PC-9 (cell line): ENCODE results near the gene HES3. TPM values are rescaled to one million over a fixed set of nuclear protein-coding genes. Genes with fewer than 3 reads are reported as not detected.
A peak's percentile ranks its signal among the peaks of the same experiment; 100 is the strongest.

ENCODE experiments used
- BruUV-seq: library from RNA; stranded (reverse); fragments of 400-500 nt; replicated peaks from 2 replicates; lab custom pipeline; 2021; lab: Mats Ljungman, UMichigan
- CTCF ChIA-PET: fragments of 300-600 bp; sonication (Branson Sonifier 250); formaldehyde crosslinking; loops from one replicate; lab custom pipeline; 2022; ENCODE audit warnings: antibody characterized with exemption; lab: Charles Lee
- POLR2A ChIA-PET: fragments of 300-600 bp; sonication (Branson Sonifier 250); formaldehyde crosslinking; loops from one replicate; lab custom pipeline; 2022; ENCODE audit warnings: antibody characterized with exemption; ENCODE audit not compliant: unreplicated experiment; lab: Charles Lee
- DNase-seq, 2 experiments: peaks; one replicate each; pipeline versions ENCODE4 v3.0.0 to v3.0.0-alpha.2; 2015 to 2022; ENCODE audit warnings: mixed read lengths in 1 of 2
- H2AFZ ChIP-seq: fragments of 200-600 bp; sonication (generic); 2 replicates; pipeline ENCODE4 v1.8.1; 2017; ENCODE audit warnings: antibody characterized with exemption
- H3F3A ChIP-seq: fragments of 200-600 bp; sonication (generic); 2 replicates; pipeline ENCODE4 v1.8.1; 2017; ENCODE audit warnings: antibody characterized with exemption, mild to moderate bottlenecking, low read depth; ENCODE audit not compliant: insufficient read depth
- H3K27ac ChIP-seq: fragments of 200-600 bp; sonication (generic); 2 replicates; pipeline ENCODE4 v1.6.1; 2016; ENCODE audit warnings: mixed run types
- H3K27me3 ChIP-seq: fragments of 200-600 bp; sonication (generic); 2 replicates; pipeline ENCODE4 v1.6.1; 2016; ENCODE audit warnings: low read depth, mixed run types; ENCODE audit not compliant: insufficient read depth
- H3K36me3 ChIP-seq: fragments of 200-600 bp; sonication (generic); 2 replicates; pipeline ENCODE4 v1.6.1; 2016; ENCODE audit warnings: low read depth, mixed run types
- H3K4me1 ChIP-seq: fragments of 200-600 bp; sonication (generic); replicated peaks from 2 replicates; pipeline ENCODE4 v1.6.1; 2016; ENCODE audit warnings: mixed run types; ENCODE audit not compliant: insufficient read depth
- H3K4me2 ChIP-seq: fragments of 200-600 bp; sonication (generic); 2 replicates; pipeline ENCODE4 v1.6.1; 2017; ENCODE audit warnings: mixed run types
- H3K4me3 ChIP-seq: fragments of 200-600 bp; sonication (generic); 2 replicates; pipeline ENCODE4 v1.6.1; 2016; ENCODE audit warnings: mixed run types
- H3K79me2 ChIP-seq: fragments of 200-600 bp; sonication (generic); 2 replicates; pipeline ENCODE4 v1.6.1; 2017; ENCODE audit warnings: low read depth, mixed run types
- H3K9me2 ChIP-seq: fragments of 200-600 bp; sonication (generic); 2 replicates; pipeline ENCODE4 v1.8.1; 2017; ENCODE audit warnings: mild to moderate bottlenecking; ENCODE audit not compliant: insufficient read depth
- H3K9me3 ChIP-seq: fragments of 200-600 bp; sonication (generic); 2 replicates; pipeline ENCODE4 v1.8.1; 2016; ENCODE audit warnings: low read depth; ENCODE audit not compliant: insufficient read depth
- H4K20me1 ChIP-seq: fragments of 200-600 bp; sonication (generic); 2 replicates; pipeline ENCODE4 v1.8.1; 2017; ENCODE audit not compliant: insufficient read depth
- EZH2 ChIP-seq: fragments of 200-600 bp; sonication (generic); IDR thresholded peaks from 2 replicates; pipeline ENCODE4 v1.8.0; 2017; ENCODE audit warnings: antibody characterized with exemption, low read depth
- intact Hi-C: fragments of 100-400 bp; cut with micrococcal nuclease; formaldehyde crosslinking; loops from one replicate; pipeline ENCODE4 v1.10.0; 2022; ENCODE audit not compliant: unreplicated experiment
- total RNA-seq: library from RNA; stranded (reverse); gene quantifications from 2 replicates; pipeline ENCODE4 v1.2.3, GENCODE V29; 2021
- TF ChIP-seq, protein P1 (sequence below): fragments of 200-600 bp; sonication (generic); conservative IDR thresholded peaks from 2 replicates; pipeline ENCODE4 v1.6.1; 2017; ENCODE audit warnings: mixed run types, antibody characterized with exemption, mild to moderate bottlenecking, moderate library complexity

The HES3 gene
- total RNA-seq, 1 experiment from 2014 or later = not detected

DNA sequence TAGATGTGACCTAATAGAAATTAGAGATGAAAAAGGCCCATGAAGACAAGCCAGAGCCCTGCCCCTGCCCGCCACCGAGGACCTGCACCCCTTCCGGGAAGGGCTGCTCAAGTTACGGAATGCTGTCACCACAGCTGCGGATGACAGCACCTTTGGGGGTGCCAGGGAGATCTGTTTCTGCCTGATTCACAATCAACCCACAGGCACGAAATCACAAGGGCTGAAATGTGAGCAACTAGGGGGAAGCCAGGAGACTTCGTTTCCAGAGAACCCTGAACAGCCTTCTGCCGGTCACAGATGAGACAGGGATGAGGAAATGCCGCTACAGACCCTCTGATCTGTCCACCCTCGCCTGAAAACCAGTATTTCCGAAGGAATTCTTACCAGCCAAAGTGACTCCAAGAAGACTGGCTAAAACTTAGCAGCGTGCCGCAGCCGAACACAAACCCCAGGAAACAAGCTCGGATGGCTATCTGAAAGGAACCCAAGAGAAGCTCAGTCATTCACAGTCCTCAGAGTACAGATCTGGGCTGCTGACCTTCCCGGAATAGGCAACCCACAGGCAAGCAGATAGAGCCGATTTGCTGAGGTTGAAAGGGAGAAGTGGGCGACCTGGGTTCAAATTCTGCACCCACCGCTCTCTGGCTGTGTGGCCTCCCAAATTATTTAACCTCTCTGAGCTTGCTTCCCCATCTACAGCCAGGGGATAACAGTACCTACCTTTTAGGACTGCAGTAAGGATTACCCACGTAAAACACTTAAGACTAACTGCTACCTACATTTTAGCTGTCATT lies 9.3 kb upstream of the HES3 start:
- Histone ChIP-seq H3F3A (peaks cover 15% of the 10 kb centered on the region; the same call in 1 of the 2 replicates), H3K79me2 (peaks cover 25% of the 10 kb centered on the region), H3K9me2 (no peaks in the 10 kb centered on the region), H3K27ac (peak overlapping the region; percentile 29; the same call in 1 of the 2 replicates), H3K4me2 (peak overlapping the region; percentile 91), H3K4me1 (peaks cover 8% of the 10 kb centered on the region), H3K27me3 (no peaks in the 10 kb centered on the region), H2AFZ (no peak overlapping the region), H3K4me3 (peak overlapping the region; percentile 59), H4K20me1 (no peaks in the 10 kb centered on the region), H3K9me3 (no peaks in the 10 kb centered on the region), H3K36me3 (no peaks in the 10 kb centered on the region)
- peak; percentile 35 for DNase-seq
- BruUV-seq = no TSS peak
- CTCF ChIA-PET = interaction anchor here (0.7 to 1.3 kb wide), 3 partner anchors 10 to 30 kb away, joined by 4 to 5 read pairs (median 5); no protein-coding TSS in a partner anchor
- POLR2A ChIA-PET = interaction anchor here (0.5 kb wide), 1 partner anchor 119 kb away, joined by 3 read pairs; no protein-coding TSS in a partner anchor
- intact Hi-C loops = loop anchor here (1.0 to 10.0 kb wide), 5 partner anchors 8 to 242 kb away; partner anchors contain the start of genes CHD5 and NPHP4
- no peak for TF ChIP-seq EZH2
- TF ChIP-seq, protein P1, sequence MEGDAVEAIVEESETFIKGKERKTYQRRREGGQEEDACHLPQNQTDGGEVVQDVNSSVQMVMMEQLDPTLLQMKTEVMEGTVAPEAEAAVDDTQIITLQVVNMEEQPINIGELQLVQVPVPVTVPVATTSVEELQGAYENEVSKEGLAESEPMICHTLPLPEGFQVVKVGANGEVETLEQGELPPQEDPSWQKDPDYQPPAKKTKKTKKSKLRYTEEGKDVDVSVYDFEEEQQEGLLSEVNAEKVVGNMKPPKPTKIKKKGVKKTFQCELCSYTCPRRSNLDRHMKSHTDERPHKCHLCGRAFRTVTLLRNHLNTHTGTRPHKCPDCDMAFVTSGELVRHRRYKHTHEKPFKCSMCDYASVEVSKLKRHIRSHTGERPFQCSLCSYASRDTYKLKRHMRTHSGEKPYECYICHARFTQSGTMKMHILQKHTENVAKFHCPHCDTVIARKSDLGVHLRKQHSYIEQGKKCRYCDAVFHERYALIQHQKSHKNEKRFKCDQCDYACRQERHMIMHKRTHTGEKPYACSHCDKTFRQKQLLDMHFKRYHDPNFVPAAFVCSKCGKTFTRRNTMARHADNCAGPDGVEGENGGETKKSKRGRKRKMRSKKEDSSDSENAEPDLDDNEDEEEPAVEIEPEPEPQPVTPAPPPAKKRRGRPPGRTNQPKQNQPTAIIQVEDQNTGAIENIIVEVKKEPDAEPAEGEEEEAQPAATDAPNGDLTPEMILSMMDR = no peak

DNA sequence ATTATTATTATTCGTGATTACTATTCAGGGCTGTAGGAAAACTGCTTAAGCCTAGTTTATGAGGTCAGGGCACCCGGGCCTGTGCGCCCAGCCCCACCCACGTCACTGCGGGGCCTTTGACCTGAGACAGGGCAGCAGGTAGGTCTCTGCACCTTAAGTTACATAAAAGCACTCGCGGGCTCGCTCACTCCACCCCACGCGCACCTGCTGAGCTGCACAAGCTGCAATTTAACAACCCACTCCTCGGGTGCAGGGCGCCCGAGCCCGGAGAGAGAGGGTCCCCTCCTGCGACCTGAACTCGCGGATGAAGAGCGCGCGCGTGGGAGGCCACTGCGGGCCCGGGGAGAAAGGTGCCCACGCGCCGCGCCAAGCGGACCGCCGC lies 8.7 kb upstream of the HES3 start:
- DNase-seq = no peak
- BruUV-seq = no TSS peak
- ChIA-PET CTCF (interaction anchor here (0.6 to 1.3 kb wide), 4 partner anchors 29 to 134 kb away, joined by 3 to 11 read pairs (median 4); no protein-coding TSS in a partner anchor), POLR2A (interaction anchor here (0.5 kb wide), 1 partner anchor 118 kb away, joined by 3 read pairs; no protein-coding TSS in a partner anchor)
- H3K4me2 ChIP-seq = peak overlapping the region; percentile 91
- intact Hi-C loops = loop anchor here (1.0 to 10.0 kb wide), 4 partner anchors 14 to 243 kb away; partner anchors contain the start of genes CHD5 and NPHP4
- peak overlapping the region; percentile 50; the same call in 1 of the 2 replicates for H2AFZ ChIP-seq
- H3K4me1 ChIP-seq = peaks cover 8% of the 10 kb centered on the region
- peak overlapping the region; percentile 59 for H3K4me3 ChIP-seq
- H3K79me2 ChIP-seq = peaks cover 25% of the 10 kb centered on the region
- H3K36me3 ChIP-seq = no peaks in the 10 kb centered on the region
- H4K20me1 ChIP-seq = no peaks in the 10 kb centered on the region
- H3F3A ChIP-seq = peaks cover 15% of the 10 kb centered on the region; the same call in 1 of the 2 replicates
- H3K27me3 ChIP-seq = no peaks in the 10 kb centered on the region
- no peaks in the 10 kb centered on the region for H3K9me3 ChIP-seq
- TF ChIP-seq, protein P1 = no peak
- TF ChIP-seq EZH2 = no peak
- no peaks in the 10 kb centered on the region for H3K9me2 ChIP-seq
- H3K27ac ChIP-seq = no peak overlapping the region

DNA sequence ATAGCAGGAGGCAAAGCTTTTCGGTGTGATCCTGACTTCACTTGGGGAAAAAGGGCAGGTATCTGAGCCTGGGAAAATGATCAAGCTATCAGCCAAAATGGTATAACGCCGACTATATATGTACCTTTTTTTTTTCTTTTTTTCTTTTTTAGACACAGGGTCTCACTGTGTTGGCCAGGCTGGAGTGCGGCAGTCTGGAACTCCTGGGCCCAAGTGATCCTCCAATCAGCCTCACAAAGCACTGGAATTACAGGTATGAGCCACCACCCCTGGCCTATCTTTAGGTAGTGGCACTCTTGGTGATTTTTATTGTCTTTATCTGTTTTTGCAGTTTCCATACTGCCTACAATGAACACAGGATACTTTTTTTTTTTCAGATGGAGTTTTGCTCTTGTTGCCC lies 6.9 kb upstream of the HES3 start:
- Histone ChIP-seq H3K9me3 (no peaks in the 10 kb centered on the region), H3F3A (peaks cover 15% of the 10 kb centered on the region; the same call in 1 of the 2 replicates), H4K20me1 (no peaks in the 10 kb centered on the region), H3K27me3 (no peaks in the 10 kb centered on the region), H3K79me2 (peaks cover 25% of the 10 kb centered on the region), H3K4me1 (peaks cover 8% of the 10 kb centered on the region), H3K9me2 (no peaks in the 10 kb centered on the region), H2AFZ (no peak overlapping the region), H3K4me2 (no peak overlapping the region), H3K4me3 (no peak overlapping the region), H3K27ac (no peak overlapping the region), H3K36me3 (no peaks in the 10 kb centered on the region)
- no TSS peak for BruUV-seq
- intact Hi-C loops = loop anchor here (5.0 to 10.0 kb wide), 2 partner anchors 52 to 245 kb away; partner anchors contain the start of genes CHD5 and NPHP4
- ChIA-PET POLR2A (no interaction called here), CTCF (no interaction called here)
- no peak for DNase-seq
- TF ChIP-seq EZH2 = no peak
- TF ChIP-seq, protein P1 = no peak
